Uterus (tissue), 2 donors: ENCODE measurements around the gene NT5C1A.

Experiments used
- CTCF ChIP-seq, 4 experiments: fragments of 200-600 bp in 2 of 4; fragments of 450-650 bp in 2 of 4; sonication (generic) in 2 of 4; IDR thresholded peaks; one replicate each; pipeline ENCODE4 v1.5.1; 2016 to 2019; ENCODE audit warnings: antibody characterized with exemption in 4 of 4, mild to moderate bottlenecking in 2 of 4, moderate library complexity in 1 of 4
- POLR2A ChIP-seq, 2 donors: fragments of 450-650 bp; IDR thresholded peaks; one replicate each; pipeline ENCODE4 v1.6.1; 2016; ENCODE audit warnings: antibody characterized with exemption in 2 of 2, mild to moderate bottlenecking in 1 of 2, moderate library complexity in 1 of 2

GRCh38 chr1:39671793-39672550, at the start of gene NT5C1A:
- TF ChIP-seq CTCF (IDR thresholded peaks at IDR 0.05) = no peak
- TF ChIP-seq POLR2A (IDR thresholded peaks at IDR 0.05) = no peak
